Esophagus squamous epithelium (tissue), 5 donors: ENCODE results near the gene NEK1. TPM values are rescaled to one million over a fixed set of nuclear protein-coding genes. Genes with fewer than 3 reads are reported as not detected.
A peak's percentile ranks its signal among the peaks of the same experiment; 100 is the strongest.

Experiments
- DNase-seq: peaks from one replicate; lab custom pipeline; 2025; lab: John Stamatoyannopoulos, UW
- H3K27ac ChIP-seq, 4 donors: fragments of 200-600 bp; sonication (generic); one replicate each; pipeline ENCODE4 v1.5.1; 2016 to 2019; ENCODE audit warnings: mild to moderate bottlenecking in 1 of 4
- H3K27me3 ChIP-seq, 4 donors: fragments of 200-600 bp; sonication (generic); 1 replicate in 3 of 4; 2 replicates in 1 of 4; pipeline versions ENCODE4 v1.5.1 to v1.6.0; 2017 to 2021; ENCODE audit warnings: antibody characterized with exemption in 1 of 4
- H3K36me3 ChIP-seq, 3 donors: fragments of 200-600 bp; sonication (generic); one replicate each; pipeline ENCODE4 v1.5.1; 2016 to 2019
- H3K4me1 ChIP-seq, 3 donors: fragments of 200-600 bp; sonication (generic); one replicate each; pipeline ENCODE4 v1.5.1; 2017 to 2019
- H3K4me3 ChIP-seq, 4 donors: fragments of 200-600 bp; sonication (generic); 1 replicate in 3 of 4; 2 replicates in 1 of 4; pipeline ENCODE4 v1.5.1; 2016 to 2019; ENCODE audit warnings: mild to moderate bottlenecking in 2 of 4, moderate library complexity in 1 of 4
- H3K9me3 ChIP-seq, 3 donors: fragments of 200-600 bp; sonication (generic); one replicate each; pipeline ENCODE4 v1.5.1; 2016 to 2019
- POLR2A ChIP-seq, 4 donors: fragments of 450-650 bp; IDR thresholded peaks; one replicate each; pipeline ENCODE4 v1.6.1; 2017; ENCODE audit warnings: antibody characterized with exemption in 4 of 4, mild to moderate bottlenecking in 4 of 4, moderate library complexity in 3 of 4
- WGBS, 2 donors: methylation state at CpG; one replicate each; pipeline ENCODE4 v1.1.5; 2018; 5-methylcytosine and 5-hydroxymethylcytosine counted together
- intact Hi-C: fragments of 100-400 bp; cut with DNase I; formaldehyde crosslinking; loops from one replicate; pipeline ENCODE4 v1.15.0; 2022
- total RNA-seq, 4 donors: library from RNA; depleted of rRNA; stranded (reverse); fragments of >200 nt; gene quantifications; one replicate each; pipeline ENCODE4 v1.1.0, GENCODE V29; 2016
- TF ChIP-seq, protein P1 (sequence below), 6 experiments: fragments of 450-650 bp in 4 of 6; fragments of 200-600 bp in 2 of 6; sonication (generic) in 2 of 6; IDR thresholded peaks; one replicate each; pipeline ENCODE4 v1.5.1; 2016 to 2019; ENCODE audit warnings: antibody characterized with exemption in 6 of 6, mild to moderate bottlenecking in 4 of 6, moderate library complexity in 4 of 6
- donor health status: DM: yes; HTN: yes; CAD: no.

The NEK1 gene
- total RNA-seq, 4 donors from 2014 or later: 3.8 to 12.0 (median 7.5) TPM

DNA sequence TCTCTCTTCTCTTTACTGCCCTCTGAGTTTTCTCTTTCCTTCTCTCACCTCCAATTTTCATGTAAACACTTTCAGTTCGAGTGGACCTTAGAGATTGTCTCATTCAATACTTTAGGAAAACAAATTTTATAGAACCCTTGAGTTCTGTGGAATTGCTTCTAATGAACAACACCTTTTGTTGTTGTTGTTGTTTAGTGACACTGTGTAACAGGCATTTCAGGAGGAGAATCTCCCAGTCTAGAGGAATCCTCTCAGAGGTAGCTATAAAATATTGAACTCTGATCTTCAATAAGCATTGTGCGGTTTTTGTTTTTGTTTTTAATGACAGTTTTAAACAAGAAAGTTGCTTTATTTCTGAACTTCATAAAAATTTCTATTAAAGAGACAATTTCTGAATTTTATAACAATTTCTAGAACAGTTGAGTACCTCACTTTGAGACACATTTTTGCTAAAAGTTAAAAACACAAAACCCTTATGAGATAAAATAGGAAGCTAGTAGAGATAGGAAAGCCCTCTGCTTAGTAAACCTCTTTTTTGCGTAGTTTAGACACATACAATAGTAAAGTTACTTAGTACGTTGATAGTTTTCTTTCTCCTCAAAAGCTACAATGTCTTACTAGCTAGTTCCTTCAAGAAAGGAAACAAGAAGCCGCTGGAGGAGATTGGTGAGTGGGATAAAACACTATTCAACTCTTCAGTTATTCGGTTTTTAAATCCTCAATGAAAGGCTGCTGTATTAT lies 46.8 kb upstream of the NEK1 start:
- intact Hi-C loops: no loop called here
- Histone ChIP-seq H3K4me3 (peak overlapping the region in 2 of 4 donors; percentile 45 to 49), H3K9me3 (no peaks in the 10 kb centered on the region)

DNA sequence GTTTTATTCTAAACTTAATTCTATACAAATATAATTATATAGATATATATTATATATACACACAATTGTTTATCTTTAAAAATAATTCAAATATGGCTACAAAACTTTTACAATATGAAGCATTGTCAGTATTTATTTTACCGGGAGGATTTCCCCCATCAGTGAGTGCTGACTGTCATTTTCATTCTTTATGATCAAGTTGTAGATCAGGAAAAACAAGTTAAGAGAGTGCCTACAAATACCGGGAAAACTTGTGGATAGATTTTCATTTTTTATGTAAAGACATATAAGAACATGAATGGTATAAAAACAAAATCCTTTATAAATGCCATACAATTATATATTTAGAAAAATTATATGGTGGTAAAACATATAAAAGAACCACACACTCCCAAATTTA lies 45.8 kb upstream of the NEK1 start:
- Histone ChIP-seq H3K27ac (peak overlapping the region in 3 of 4 donors; percentile 64 to 91 (median 87)), H3K9me3 (no peaks in the 10 kb centered on the region), H3K36me3 (no peaks in the 10 kb centered on the region), H3K4me1 (peaks cover 0 to 50% (median 5%) of the 10 kb centered on the region in 3 donors), H3K27me3 (no peaks in the 10 kb centered on the region), H3K4me3 (no peak overlapping the region)
- no peak for DNase-seq
- intact Hi-C loops: no loop called here
- TF ChIP-seq, protein P1, sequence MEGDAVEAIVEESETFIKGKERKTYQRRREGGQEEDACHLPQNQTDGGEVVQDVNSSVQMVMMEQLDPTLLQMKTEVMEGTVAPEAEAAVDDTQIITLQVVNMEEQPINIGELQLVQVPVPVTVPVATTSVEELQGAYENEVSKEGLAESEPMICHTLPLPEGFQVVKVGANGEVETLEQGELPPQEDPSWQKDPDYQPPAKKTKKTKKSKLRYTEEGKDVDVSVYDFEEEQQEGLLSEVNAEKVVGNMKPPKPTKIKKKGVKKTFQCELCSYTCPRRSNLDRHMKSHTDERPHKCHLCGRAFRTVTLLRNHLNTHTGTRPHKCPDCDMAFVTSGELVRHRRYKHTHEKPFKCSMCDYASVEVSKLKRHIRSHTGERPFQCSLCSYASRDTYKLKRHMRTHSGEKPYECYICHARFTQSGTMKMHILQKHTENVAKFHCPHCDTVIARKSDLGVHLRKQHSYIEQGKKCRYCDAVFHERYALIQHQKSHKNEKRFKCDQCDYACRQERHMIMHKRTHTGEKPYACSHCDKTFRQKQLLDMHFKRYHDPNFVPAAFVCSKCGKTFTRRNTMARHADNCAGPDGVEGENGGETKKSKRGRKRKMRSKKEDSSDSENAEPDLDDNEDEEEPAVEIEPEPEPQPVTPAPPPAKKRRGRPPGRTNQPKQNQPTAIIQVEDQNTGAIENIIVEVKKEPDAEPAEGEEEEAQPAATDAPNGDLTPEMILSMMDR (IDR thresholded peaks at IDR 0.05): no peak
- no peak for TF ChIP-seq POLR2A (IDR thresholded peaks at IDR 0.05)
- WGBS, 2 donors: 17 to 63% methylated on average over 2 of the region's 2 CpGs

More for the DNA sequence above, 46.8 kb upstream of the NEK1 start:
- no peak for DNase-seq
- no peak for TF ChIP-seq POLR2A (IDR thresholded peaks at IDR 0.05)
- TF ChIP-seq, protein P1 (IDR thresholded peaks at IDR 0.05): no peak
- Histone ChIP-seq H3K27ac (peak overlapping the region; percentile 64 to 91 (median 80)), H3K4me1 (peaks cover 0 to 53% (median 5%) of the 10 kb centered on the region in 3 donors), H3K27me3 (no peaks in the 10 kb centered on the region), H3K36me3 (no peaks in the 10 kb centered on the region)
- 71% methylated on average over 6 of the region's 6 CpGs for WGBS, 2 donors

DNA sequence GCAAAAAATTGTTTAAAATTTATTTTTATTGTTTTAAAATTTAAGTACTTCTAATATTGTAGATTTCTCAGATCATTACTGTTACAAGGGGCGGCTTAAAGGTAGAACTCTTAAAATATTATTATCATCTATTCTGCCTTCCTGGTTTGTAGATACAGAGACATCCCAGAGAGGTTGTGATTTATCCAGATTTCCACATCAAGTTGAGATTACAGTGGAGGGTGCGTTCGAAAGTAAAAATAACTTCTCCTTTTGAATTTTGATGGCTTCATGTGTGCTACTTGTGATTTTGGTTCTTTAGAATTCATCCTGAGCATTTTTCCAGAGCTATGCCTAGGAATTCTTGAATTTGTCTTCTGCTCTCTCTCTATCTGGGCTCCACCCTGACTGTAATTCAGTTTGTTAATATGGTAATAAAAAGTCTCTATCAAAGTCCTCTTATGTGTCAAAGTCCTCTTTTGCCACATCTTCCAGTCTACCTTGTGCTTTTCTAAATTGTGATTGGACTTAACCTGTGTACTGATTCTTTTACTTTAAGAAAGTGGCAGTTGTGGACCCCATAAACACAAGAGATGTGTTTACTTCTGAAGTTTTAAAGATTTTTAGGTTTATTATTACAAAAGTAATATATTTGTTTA lies 45.2 kb upstream of the NEK1 start:
- Histone ChIP-seq H3K36me3 (no peaks in the 10 kb centered on the region), H3K4me3 (no peak overlapping the region), H3K27ac (peak overlapping the region in 2 of 4 donors; percentile 28 to 47), H3K9me3 (no peaks in the 10 kb centered on the region), H3K4me1 (peaks cover 0 to 50% (median 5%) of the 10 kb centered on the region in 3 donors), H3K27me3 (no peaks in the 10 kb centered on the region)
- TF ChIP-seq, protein P1 (IDR thresholded peaks at IDR 0.05): no peak
- no peak for TF ChIP-seq POLR2A (IDR thresholded peaks at IDR 0.05)
- intact Hi-C loops: no loop called here
- DNase-seq: no peak
- 86 to 98% methylated on average over 3 of the region's 3 CpGs for WGBS, 2 donors

DNA sequence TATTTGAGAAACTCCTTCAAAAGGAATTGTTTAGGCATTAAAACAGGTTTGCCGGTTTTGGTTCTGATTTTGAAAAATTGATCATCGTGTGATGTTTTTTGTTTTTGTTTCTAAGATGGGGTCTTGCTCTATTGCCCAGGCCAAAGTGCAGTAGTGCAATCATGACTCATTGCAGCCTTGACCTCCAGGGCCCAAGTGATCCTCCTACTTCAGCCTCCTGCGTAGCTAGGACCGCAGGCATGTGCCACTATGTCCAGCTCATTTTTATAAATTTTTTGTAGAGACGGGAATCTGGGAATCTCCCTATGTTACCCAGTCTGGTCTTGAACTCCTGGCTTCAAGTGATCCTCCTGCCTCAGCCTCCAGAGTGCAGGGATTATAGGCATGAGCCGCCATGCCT lies 43.0 kb upstream of the NEK1 start:
- TF ChIP-seq, protein P1 (IDR thresholded peaks at IDR 0.05): no peak
- TF ChIP-seq POLR2A (IDR thresholded peaks at IDR 0.05): no peak
- intact Hi-C loops: no loop called here
- no peaks in the 10 kb centered on the region for H3K36me3 ChIP-seq
- no peak overlapping the region for H3K4me3 ChIP-seq
- H3K4me1 ChIP-seq: peaks cover 0 to 36% (median 5%) of the 10 kb centered on the region in 3 donors
- no peak for DNase-seq
- no peaks in the 10 kb centered on the region for H3K27me3 ChIP-seq
- H3K9me3 ChIP-seq: no peaks in the 10 kb centered on the region
- no peak overlapping the region for H3K27ac ChIP-seq
- 91 to 95% methylated on average over 6 of the region's 6 CpGs for WGBS, 2 donors

DNA sequence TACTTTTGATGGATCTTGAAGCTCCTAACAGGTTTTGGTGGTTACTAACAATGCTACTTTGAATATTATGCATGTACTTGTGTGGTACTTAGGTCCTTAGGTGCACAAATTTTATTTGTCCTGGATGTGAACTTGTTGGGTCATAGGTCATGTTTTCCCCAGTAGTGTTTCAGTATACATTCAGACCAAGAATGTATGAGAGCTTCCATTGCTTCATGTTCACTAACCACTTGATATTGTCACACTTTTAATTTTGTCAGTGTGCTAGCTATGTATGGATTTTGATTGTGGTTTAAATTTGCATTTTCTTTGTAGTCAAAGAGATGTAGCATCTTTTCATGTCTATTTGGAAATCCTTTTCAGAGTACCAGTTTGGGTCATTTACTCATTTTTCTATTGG lies 40.2 kb upstream of the NEK1 start:
- no peak for DNase-seq
- H3K27ac ChIP-seq: no peak overlapping the region
- peaks cover 0 to 9% (median 0%) of the 10 kb centered on the region in 3 donors for H3K4me1 ChIP-seq
- no peaks in the 10 kb centered on the region for H3K9me3 ChIP-seq
- no peak for TF ChIP-seq POLR2A (IDR thresholded peaks at IDR 0.05)
- TF ChIP-seq, protein P1 (IDR thresholded peaks at IDR 0.05): no peak
- intact Hi-C loops: no loop called here
- no peak overlapping the region for H3K4me3 ChIP-seq
- no peaks in the 10 kb centered on the region for H3K27me3 ChIP-seq
- peaks cover 0 to 1% (median 0%) of the 10 kb centered on the region in 3 donors for H3K36me3 ChIP-seq
